Measurements from ENCODE around the gene SLC5A9.
A peak's percentile ranks its signal among the peaks of the same experiment; 100 is the strongest.

SLC5A9 gene

DNA sequence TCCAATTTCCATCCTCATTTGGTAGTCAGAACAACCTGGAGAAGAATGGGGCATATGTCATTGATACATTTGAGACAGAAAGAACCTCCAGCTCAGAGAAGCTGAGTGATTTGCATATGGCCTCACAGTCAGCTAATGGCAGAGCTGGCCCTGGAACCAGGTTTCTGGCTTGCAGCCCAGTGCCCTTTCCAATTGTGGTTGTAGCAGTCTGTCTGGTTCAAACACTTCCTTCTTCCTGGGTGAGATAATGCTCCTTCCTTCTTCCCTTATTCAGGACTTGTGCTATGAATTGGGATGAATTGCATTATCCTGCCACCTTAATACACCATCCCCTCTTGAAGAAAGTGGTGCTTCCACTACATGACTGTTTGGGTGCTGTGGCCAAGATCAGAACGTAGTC is 24.2 kb downstream of the SLC5A9 start:
- Histone ChIP-seq H3K4ac (ENCODE audit: low read length) (no peak overlapping the region), H2BK15ac (ENCODE audit: low read length) (no peak overlapping the region), H4K91ac (ENCODE audit: low read depth, low read length, poor library complexity) (no peak overlapping the region), H3K23ac (ENCODE audit: low read depth, low read length, poor library complexity) (no peak overlapping the region), H2BK120ac (ENCODE audit: low read depth, low read length) (no peak overlapping the region), H3K79me1 (ENCODE audit: low read depth, low read length) (no peaks in the 10 kb centered on the region), H3K27me3 (ENCODE audit: control insufficient read depth in 3 of 3, insufficient read depth in 3 of 3, low read depth in 1 of 3, low read length in 3 of 3) (no peaks in the 10 kb centered on the region), H3K4me3 (ENCODE audit: low read length in 2 of 2) (no peak overlapping the region), H2BK5ac (ENCODE audit: low read length) (no peak overlapping the region), H3K9me3 (replicated peaks in 1 of 2; ENCODE audit: control insufficient read depth in 2 of 2, insufficient read depth in 1 of 2, low read depth in 1 of 2, low read length in 2 of 2) (no peaks in the 10 kb centered on the region), H2BK12ac (ENCODE audit: low read length) (no peak overlapping the region), H3K9ac (ENCODE audit: low read depth, low read length, poor library complexity) (no peak overlapping the region), H2AK5ac (ENCODE audit: low read depth, low read length) (no peak overlapping the region), H4K8ac (ENCODE audit: low read depth, low read length) (no peak overlapping the region), H3K27ac (replicated peaks; ENCODE audit: low read length) (no peak overlapping the region), H3K18ac (ENCODE audit: low read length) (no peak overlapping the region), H3K4me2 (ENCODE audit: insufficient read depth, low read length, poor library complexity, severe bottlenecking) (no peak overlapping the region), H3K4me1 (ENCODE audit: control insufficient read depth in 2 of 2, insufficient read depth in 1 of 2, low read depth in 1 of 2, low read length in 2 of 2) (peaks cover 0 to 6% of the 10 kb centered on the region in 2 donors), H3K14ac (ENCODE audit: low read length) (no peak overlapping the region), H3K36me3 (replicated peaks in 1 of 2; ENCODE audit: control insufficient read depth in 2 of 2, insufficient read depth in 2 of 2, low read length in 2 of 2) (no peaks in the 10 kb centered on the region), H2AFZ (ENCODE audit: low read length) (no peak overlapping the region)
- DNase-seq (ENCODE audit: low spot score), result no peak
- WGBS, 2 donors (ENCODE audit: extremely low coverage in 2 of 2, insufficient read length in 2 of 2, insufficient replicate concordance in 1 of 2), result no CpG with 5 or more reads among the region's 1 CpG

DNA sequence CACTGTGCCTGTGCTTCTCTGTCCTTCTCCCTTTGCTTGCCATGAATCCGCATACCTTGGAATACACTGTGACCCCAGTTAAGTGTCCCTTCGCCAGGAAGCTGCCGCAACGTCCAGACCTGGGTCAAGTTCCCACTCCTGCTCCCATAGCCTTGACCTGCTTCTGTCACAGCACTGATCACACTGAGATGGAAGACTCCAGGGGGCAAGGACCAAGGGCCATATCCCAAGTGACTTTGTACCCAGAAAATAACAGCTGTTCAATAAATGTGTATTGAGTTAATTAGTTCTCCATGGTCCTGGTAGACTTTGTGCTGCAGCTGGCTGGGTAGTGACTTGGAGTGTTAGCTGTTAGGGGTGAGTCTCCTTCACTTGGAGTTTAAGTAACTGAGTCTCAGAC is 25.8 kb downstream of the SLC5A9 start:
- Histone ChIP-seq H3K79me1 (ENCODE audit: low read depth, low read length) (no peaks in the 10 kb centered on the region), H3K4me2 (ENCODE audit: insufficient read depth, low read length, poor library complexity, severe bottlenecking) (no peak overlapping the region), H2AFZ (ENCODE audit: low read length) (no peak overlapping the region), H3K14ac (ENCODE audit: low read length) (no peak overlapping the region), H3K9ac (ENCODE audit: low read depth, low read length, poor library complexity) (no peak overlapping the region), H3K36me3 (replicated peaks in 1 of 2; ENCODE audit: control insufficient read depth in 2 of 2, insufficient read depth in 2 of 2, low read length in 2 of 2) (no peaks in the 10 kb centered on the region), H4K91ac (ENCODE audit: low read depth, low read length, poor library complexity) (no peak overlapping the region), H3K27me3 (ENCODE audit: control insufficient read depth in 3 of 3, insufficient read depth in 3 of 3, low read depth in 1 of 3, low read length in 3 of 3) (no peaks in the 10 kb centered on the region), H3K4me3 (ENCODE audit: low read length in 2 of 2) (no peak overlapping the region), H3K23ac (ENCODE audit: low read depth, low read length, poor library complexity) (no peak overlapping the region), H3K4ac (ENCODE audit: low read length) (no peak overlapping the region), H2BK12ac (ENCODE audit: low read length) (no peak overlapping the region), H4K8ac (ENCODE audit: low read depth, low read length) (peak overlapping the region; percentile 74), H3K9me3 (replicated peaks in 1 of 2; ENCODE audit: control insufficient read depth in 2 of 2, insufficient read depth in 1 of 2, low read depth in 1 of 2, low read length in 2 of 2) (no peaks in the 10 kb centered on the region), H2BK5ac (ENCODE audit: low read length) (no peak overlapping the region), H2AK5ac (ENCODE audit: low read depth, low read length) (no peak overlapping the region), H2BK120ac (ENCODE audit: low read depth, low read length) (no peak overlapping the region), H2BK15ac (ENCODE audit: low read length) (no peak overlapping the region), H3K4me1 (ENCODE audit: control insufficient read depth in 2 of 2, insufficient read depth in 1 of 2, low read depth in 1 of 2, low read length in 2 of 2) (peaks cover 0 to 6% of the 10 kb centered on the region in 2 donors), H3K27ac (replicated peaks; ENCODE audit: low read length) (no peak overlapping the region), H3K18ac (ENCODE audit: low read length) (peak overlapping the region; percentile 3)
- WGBS, 2 donors (ENCODE audit: extremely low coverage in 2 of 2, insufficient read length in 2 of 2, insufficient replicate concordance in 1 of 2), result no CpG with 5 or more reads among the region's 4 CpGs
- no peak for DNase-seq (ENCODE audit: low spot score)

DNA sequence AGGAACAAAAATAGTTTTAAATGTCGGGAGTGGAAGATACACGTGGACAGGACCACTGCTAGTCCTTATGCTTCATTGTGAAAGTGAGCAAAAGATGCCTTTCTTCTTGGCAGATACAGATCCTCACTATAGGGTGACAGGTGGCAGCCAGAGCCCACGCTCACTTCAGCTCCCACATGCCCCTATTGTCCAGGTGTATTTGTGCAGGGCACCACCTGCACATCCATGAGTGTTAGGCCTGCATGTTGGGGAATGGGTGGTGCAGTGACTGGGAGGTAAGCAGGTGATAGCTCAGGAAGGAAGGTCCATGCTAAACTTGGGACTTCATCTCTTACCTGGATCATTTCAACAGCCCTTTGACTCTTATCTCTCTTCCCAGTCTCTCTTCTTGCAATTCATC is 27.4 kb downstream of the SLC5A9 start:
- no peak overlapping the region for H2AK5ac ChIP-seq (ENCODE audit: low read depth, low read length)
- no peak overlapping the region for H3K14ac ChIP-seq (ENCODE audit: low read length)
- no peaks in the 10 kb centered on the region for H3K27me3 ChIP-seq (ENCODE audit: control insufficient read depth in 3 of 3, insufficient read depth in 3 of 3, low read depth in 1 of 3, low read length in 3 of 3)
- H3K4me3 ChIP-seq (ENCODE audit: low read length in 2 of 2), result no peak overlapping the region
- no peaks in the 10 kb centered on the region for H3K36me3 ChIP-seq (replicated peaks in 1 of 2; ENCODE audit: control insufficient read depth in 2 of 2, insufficient read depth in 2 of 2, low read length in 2 of 2)
- H3K9me3 ChIP-seq (replicated peaks in 1 of 2; ENCODE audit: control insufficient read depth in 2 of 2, insufficient read depth in 1 of 2, low read depth in 1 of 2, low read length in 2 of 2), result no peaks in the 10 kb centered on the region
- no peak overlapping the region for H3K27ac ChIP-seq (replicated peaks; ENCODE audit: low read length)
- H3K23ac ChIP-seq (ENCODE audit: low read depth, low read length, poor library complexity), result no peak overlapping the region
- H2BK120ac ChIP-seq (ENCODE audit: low read depth, low read length), result no peak overlapping the region
- H2AFZ ChIP-seq (ENCODE audit: low read length), result no peak overlapping the region
- no peak for DNase-seq (ENCODE audit: low spot score)
- H3K18ac ChIP-seq (ENCODE audit: low read length), result no peak overlapping the region
- no peak overlapping the region for H2BK5ac ChIP-seq (ENCODE audit: low read length)
- H4K91ac ChIP-seq (ENCODE audit: low read depth, low read length, poor library complexity), result no peak overlapping the region
- no peak overlapping the region for H3K4ac ChIP-seq (ENCODE audit: low read length)
- no peaks in the 10 kb centered on the region for H3K79me1 ChIP-seq (ENCODE audit: low read depth, low read length)
- no peak overlapping the region for H3K4me2 ChIP-seq (ENCODE audit: insufficient read depth, low read length, poor library complexity, severe bottlenecking)
- no CpG with 5 or more reads among the region's 3 CpGs for WGBS, 2 donors (ENCODE audit: extremely low coverage in 2 of 2, insufficient read length in 2 of 2, insufficient replicate concordance in 1 of 2)
- no peak overlapping the region for H3K9ac ChIP-seq (ENCODE audit: low read depth, low read length, poor library complexity)
- H3K4me1 ChIP-seq (ENCODE audit: control insufficient read depth in 2 of 2, insufficient read depth in 1 of 2, low read depth in 1 of 2, low read length in 2 of 2), result peaks cover 0 to 6% of the 10 kb centered on the region in 2 donors
- no peak overlapping the region for H2BK15ac ChIP-seq (ENCODE audit: low read length)
- H4K8ac ChIP-seq (ENCODE audit: low read depth, low read length), result no peak overlapping the region
- H2BK12ac ChIP-seq (ENCODE audit: low read length), result no peak overlapping the region

DNA sequence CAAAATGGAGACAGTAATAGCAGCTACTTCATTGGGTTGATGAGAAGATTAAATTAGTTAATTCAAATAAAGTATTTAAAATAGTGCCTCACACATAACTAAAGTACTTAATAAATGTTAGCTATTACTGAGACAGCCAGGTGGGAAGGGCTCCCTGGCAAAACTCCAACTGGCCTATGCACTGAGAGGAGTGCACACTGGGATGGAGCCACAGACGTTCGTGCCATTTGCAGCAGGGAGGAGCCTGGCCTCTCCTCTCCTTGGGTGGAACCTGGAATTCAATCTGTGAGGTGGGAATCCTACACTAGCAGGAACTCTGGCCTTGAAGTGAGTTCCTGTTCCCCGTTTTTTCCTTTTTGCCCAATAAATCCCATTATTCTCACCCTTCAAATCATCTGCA is 28.1 kb downstream of the SLC5A9 start:
- Histone ChIP-seq H3K23ac (ENCODE audit: low read depth, low read length, poor library complexity) (no peak overlapping the region), H4K91ac (ENCODE audit: low read depth, low read length, poor library complexity) (no peak overlapping the region), H3K9ac (ENCODE audit: low read depth, low read length, poor library complexity) (no peak overlapping the region), H3K27ac (replicated peaks; ENCODE audit: low read length) (no peak overlapping the region), H2BK15ac (ENCODE audit: low read length) (no peak overlapping the region), H3K9me3 (replicated peaks in 1 of 2; ENCODE audit: control insufficient read depth in 2 of 2, insufficient read depth in 1 of 2, low read depth in 1 of 2, low read length in 2 of 2) (no peaks in the 10 kb centered on the region), H3K4ac (ENCODE audit: low read length) (no peak overlapping the region), H2BK5ac (ENCODE audit: low read length) (no peak overlapping the region), H2BK120ac (ENCODE audit: low read depth, low read length) (no peak overlapping the region), H3K27me3 (ENCODE audit: control insufficient read depth in 3 of 3, insufficient read depth in 3 of 3, low read depth in 1 of 3, low read length in 3 of 3) (no peaks in the 10 kb centered on the region), H3K36me3 (replicated peaks in 1 of 2; ENCODE audit: control insufficient read depth in 2 of 2, insufficient read depth in 2 of 2, low read length in 2 of 2) (no peaks in the 10 kb centered on the region), H2AK5ac (ENCODE audit: low read depth, low read length) (no peak overlapping the region), H3K4me2 (ENCODE audit: insufficient read depth, low read length, poor library complexity, severe bottlenecking) (no peak overlapping the region), H3K18ac (ENCODE audit: low read length) (no peak overlapping the region), H3K14ac (ENCODE audit: low read length) (no peak overlapping the region), H3K4me3 (ENCODE audit: low read length in 2 of 2) (no peak overlapping the region), H2BK12ac (ENCODE audit: low read length) (no peak overlapping the region), H3K4me1 (ENCODE audit: control insufficient read depth in 2 of 2, insufficient read depth in 1 of 2, low read depth in 1 of 2, low read length in 2 of 2) (peaks cover 0 to 6% of the 10 kb centered on the region in 2 donors), H2AFZ (ENCODE audit: low read length) (no peak overlapping the region), H4K8ac (ENCODE audit: low read depth, low read length) (no peak overlapping the region), H3K79me1 (ENCODE audit: low read depth, low read length) (no peaks in the 10 kb centered on the region)
- WGBS, 2 donors (ENCODE audit: extremely low coverage in 2 of 2, insufficient read length in 2 of 2, insufficient replicate concordance in 1 of 2), result no CpG with 5 or more reads among the region's 3 CpGs
- no peak for DNase-seq (ENCODE audit: low spot score)

All from neuronal stem cell (in vitro differentiated cells).